ENCODE data around the gene TREH.

The TREH gene

GRCh38 chr11:118645066-118645715, 34.3 kb downstream of the TREH start:
- no peak for DNase-seq

- no peak for DNase-seq
Measured at GRCh38 chr11:118644496-118644895, 35.0 kb downstream of the TREH start.

- no peak for DNase-seq
Measured at GRCh38 chr11:118643995-118644345, 35.5 kb downstream of the TREH start.

GRCh38 chr11:118643142-118643994, 36.1 kb downstream of the TREH start:
- DNase-seq = peak in 1 of 2 experiments; percentile 13

GRCh38 chr11:118641397-118642019, 37.9 kb downstream of the TREH start:
- peak in 1 of 2 experiments; percentile 13 for DNase-seq

GRCh38 chr11:118640332-118641154, 38.9 kb downstream of the TREH start:
- DNase-seq = no peak

- DNase-seq = no peak
Measured at GRCh38 chr11:118639899-118640298, 39.6 kb downstream of the TREH start.

GRCh38 chr11:118638726-118639125, 40.7 kb downstream of the TREH start:
- DNase-seq = no peak

GRCh38 chr11:118636569-118637290, 42.7 kb downstream of the TREH start:
- no peak for DNase-seq

- DNase-seq = no peak
Measured at GRCh38 chr11:118635642-118636041, 43.8 kb downstream of the TREH start.

- peak; percentile 13 to 33 for DNase-seq
Measured at GRCh38 chr11:118635237-118635591, 44.2 kb downstream of the TREH start.

GRCh38 chr11:118634431-118635236, 44.8 kb downstream of the TREH start:
- DNase-seq = peak; percentile 40 to 52

- DNase-seq = no peak
Measured at GRCh38 chr11:118633979-118634378, 45.5 kb downstream of the TREH start.

- DNase-seq = no peak
Measured at GRCh38 chr11:118633319-118633690, 46.1 kb downstream of the TREH start.

GRCh38 chr11:118632577-118633318, 46.7 kb downstream of the TREH start:
- no peak for DNase-seq

GRCh38 chr11:118631142-118631909, 48.1 kb downstream of the TREH start:
- DNase-seq = no peak

GRCh38 chr11:118629761-118630661, 49.4 kb downstream of the TREH start:
- no peak for DNase-seq

- DNase-seq = no peak
Measured at GRCh38 chr11:118628861-118629549, 50.4 kb downstream of the TREH start.
